H1 (cell line): ENCODE results near the gene DDA1. TPM values are rescaled to one million over a fixed set of nuclear protein-coding genes. Genes with fewer than 3 reads are reported as not detected.
A peak's percentile ranks its signal among the peaks of the same experiment; 100 is the strongest.

Experiments used
- CTCF ChIA-PET: fragments of 300-600 bp; sonication (Branson Sonifier 250); formaldehyde crosslinking; loops from one replicate; lab custom pipeline; 2021; ENCODE audit not compliant: partially characterized antibody; lab: Charles Lee
- POLR2A ChIA-PET: fragments of 300-600 bp; sonication (Branson Sonifier 250); formaldehyde crosslinking; loops from one replicate; lab custom pipeline; 2021; ENCODE audit warnings: inconsistent platforms; ENCODE audit not compliant: partially characterized antibody; lab: Charles Lee
- DNase-seq, 2 experiments: peaks; one replicate each; pipeline versions ENCODE4 v3.0.0 to v3.0.0-alpha.2; 2010 to 2022; ENCODE audit warnings: low spot score in 2 of 2, low read depth in 1 of 2, mixed read lengths in 1 of 2
- FAIRE-seq: peaks from 2 replicates; lab custom pipeline; 2011; peaks lifted over from hg19 to GRCh38; lab: Jason Lieb, UNC
- H2AFZ ChIP-seq: 2 replicates; pipeline ENCODE4 v1.8.1; 2012; ENCODE audit warnings: low read length, inconsistent platforms
- H2AK5ac ChIP-seq: 2 replicates; pipeline ENCODE4 v1.6.1; 2013; ENCODE audit warnings: low read depth, low read length
- H2BK120ac ChIP-seq: replicated peaks from 2 replicates; pipeline ENCODE3; 2013; ENCODE audit warnings: low read depth, low read length, inconsistent platforms
- H2BK12ac ChIP-seq: 2 replicates; pipeline ENCODE4 v1.6.1; 2013; ENCODE audit warnings: low read depth, low read length
- H2BK15ac ChIP-seq: 2 replicates; pipeline ENCODE4 v1.6.1; 2013; ENCODE audit warnings: low read length
- H2BK20ac ChIP-seq: 2 replicates; pipeline ENCODE4 v1.6.1; 2013; ENCODE audit warnings: low read length
- H2BK5ac ChIP-seq: 2 replicates; pipeline ENCODE4 v1.6.1; 2013; ENCODE audit warnings: low read depth, low read length
- H3K14ac ChIP-seq: 2 replicates; pipeline ENCODE4 v1.6.1; 2013; ENCODE audit warnings: inconsistent platforms; ENCODE audit not compliant: insufficient read length
- H3K18ac ChIP-seq: 2 replicates; pipeline ENCODE4 v1.6.1; 2013; ENCODE audit warnings: low read length; ENCODE audit errors: extremely low read depth
- H3K23ac ChIP-seq: 2 replicates; pipeline ENCODE4 v1.6.1; 2013; ENCODE audit warnings: inconsistent platforms; ENCODE audit not compliant: insufficient read length
- H3K23me2 ChIP-seq: 2 replicates; pipeline ENCODE4 v1.6.1; 2013; ENCODE audit warnings: low read depth, low read length
- H3K27ac ChIP-seq: 2 replicates; pipeline ENCODE4 v1.6.1; 2011; ENCODE audit warnings: low read depth, low read length, inconsistent platforms
- H3K27me3 ChIP-seq, 4 experiments: replicated peaks in 1 of 4; 1 replicate in 1 of 4; 2 replicates in 3 of 4; pipeline versions ENCODE4 v1.6.1 to v1.8.1; 2011 to 2013; ENCODE audit warnings: low read length in 3 of 4, mild to moderate bottlenecking in 3 of 4, inconsistent platforms in 2 of 4, mixed read lengths in 2 of 4, moderate library complexity in 1 of 4; ENCODE audit not compliant: control insufficient read depth in 3 of 4, insufficient read depth in 3 of 4; ENCODE audit errors: extremely low read depth in 1 of 4
- H3K36me3 ChIP-seq, 4 experiments: 2 replicates each; pipeline versions ENCODE4 v1.6.1 to v1.8.1; 2011 to 2013; ENCODE audit warnings: mild to moderate bottlenecking in 4 of 4, low read length in 3 of 4, moderate library complexity in 2 of 4, control low read depth in 1 of 4, inconsistent platforms in 1 of 4; ENCODE audit not compliant: insufficient read depth in 4 of 4, control insufficient read depth in 2 of 4
- H3K4ac ChIP-seq: replicated peaks from 2 replicates; pipeline ENCODE3; 2013; ENCODE audit warnings: low read length, low read depth, mixed read lengths, inconsistent platforms; ENCODE audit not compliant: insufficient read length
- H3K4me1 ChIP-seq, 4 experiments: replicated peaks in 1 of 4; 1 replicate in 1 of 4; 2 replicates in 3 of 4; pipeline versions ENCODE4 v1.6.1 to v1.8.1; 2011 to 2013; ENCODE audit warnings: low read length in 3 of 4, inconsistent platforms in 2 of 4, mixed read lengths in 1 of 4; ENCODE audit not compliant: insufficient read depth in 4 of 4, control insufficient read depth in 3 of 4
- H3K4me2 ChIP-seq, 2 experiments: 2 replicates each; pipeline versions ENCODE4 v1.6.1 to v1.8.1; 2011 to 2013; ENCODE audit warnings: low read depth in 2 of 2, low read length in 2 of 2, control low read depth in 1 of 2, inconsistent platforms in 1 of 2, mild to moderate bottlenecking in 1 of 2; ENCODE audit not compliant: insufficient read depth in 1 of 2
- H3K4me3 ChIP-seq, 4 experiments: fragments of 200-600, 300-600 bp in 1 of 4; sonication (generic), shearing (Covaris generic), sonication (Bioruptor Twin) in 1 of 4; 2 replicates each; pipeline versions ENCODE4 v1.5.1 to v1.8.1; 2011 to 2016; ENCODE audit warnings: low read length in 4 of 4, low read depth in 3 of 4, control low read depth in 2 of 4, inconsistent platforms in 2 of 4, mild to moderate bottlenecking in 2 of 4, mixed read lengths in 1 of 4, moderate library complexity in 1 of 4; ENCODE audit not compliant: insufficient read depth in 2 of 4; ENCODE audit errors: extremely low read depth in 1 of 4
- H3K56ac ChIP-seq: replicated peaks from 2 replicates; pipeline ENCODE3; 2013; ENCODE audit warnings: low read depth, mild to moderate bottlenecking, mixed read lengths, low read length, inconsistent platforms; ENCODE audit not compliant: insufficient read length
- H3K79me1 ChIP-seq: 2 replicates; pipeline ENCODE4 v1.6.1; 2013; ENCODE audit warnings: low read depth, low read length, control low read depth
- H3K79me2 ChIP-seq, 2 experiments: 2 replicates each; pipeline versions ENCODE4 v1.6.1 to v1.8.1; 2012 to 2013; ENCODE audit warnings: low read length in 2 of 2, mild to moderate bottlenecking in 2 of 2, inconsistent platforms in 1 of 2; ENCODE audit not compliant: insufficient read depth in 2 of 2, control insufficient read depth in 1 of 2
- H3K9ac ChIP-seq, 4 experiments: replicated peaks in 1 of 4; 1 replicate in 1 of 4; 2 replicates in 3 of 4; pipeline versions ENCODE4 v1.6.1 to v1.8.1; 2011 to 2013; ENCODE audit warnings: low read depth in 3 of 4, low read length in 3 of 4, control low read depth in 2 of 4, mild to moderate bottlenecking in 2 of 4, moderate library complexity in 2 of 4, inconsistent platforms in 1 of 4; ENCODE audit errors: extremely low read depth in 1 of 4
- H3K9me3 ChIP-seq, 2 experiments: 2 replicates each; pipeline versions ENCODE4 v1.6.1 to v1.8.1; 2012 to 2013; ENCODE audit warnings: mild to moderate bottlenecking in 2 of 2, moderate library complexity in 2 of 2, control low read depth in 1 of 2, inconsistent platforms in 1 of 2, low read depth in 1 of 2, low read length in 1 of 2, mixed read lengths in 1 of 2; ENCODE audit not compliant: insufficient read depth in 2 of 2
- H4K20me1 ChIP-seq, 2 experiments: replicated peaks in 1 of 2; 2 replicates each; pipeline versions ENCODE3 to v1.8.1; 2011 to 2013; ENCODE audit warnings: inconsistent platforms in 2 of 2, low read length in 2 of 2, mild to moderate bottlenecking in 1 of 2; ENCODE audit not compliant: insufficient read depth in 2 of 2, control insufficient read depth in 1 of 2
- H4K5ac ChIP-seq: 2 replicates; pipeline ENCODE4 v1.6.1; 2013; ENCODE audit warnings: low read length, low read depth, mixed read lengths, inconsistent platforms; ENCODE audit not compliant: insufficient read length
- H4K8ac ChIP-seq: 2 replicates; pipeline ENCODE4 v1.8.0; 2013; ENCODE audit warnings: mild to moderate bottlenecking, moderate library complexity, low read length, inconsistent platforms; ENCODE audit not compliant: insufficient read depth; ENCODE audit errors: extremely low read depth
- H4K91ac ChIP-seq: replicated peaks from 2 replicates; pipeline ENCODE3; 2013; ENCODE audit warnings: low read length, mixed read lengths, inconsistent platforms; ENCODE audit not compliant: insufficient read length
- CHD1 ChIP-seq: IDR thresholded peaks from 2 replicates; pipeline ENCODE4 v1.6.1; 2012; ENCODE audit warnings: low read depth, low read length, improper control_type of control experiment
- CTBP2 ChIP-seq: IDR thresholded peaks from 2 replicates; pipeline ENCODE4 v1.7.0; 2011; ENCODE audit warnings: borderline replicate concordance, mild to moderate bottlenecking, moderate library complexity, mixed read lengths, low read length; ENCODE audit not compliant: insufficient read depth, insufficient read length
- GABPA ChIP-seq: IDR thresholded peaks from 2 replicates; pipeline ENCODE4 v1.6.1; 2011; ENCODE audit warnings: mild to moderate bottlenecking, low read length, moderate library complexity, borderline replicate concordance; ENCODE audit not compliant: insufficient read depth
- GTF2F1 ChIP-seq: IDR thresholded peaks from 2 replicates; pipeline ENCODE4 v1.6.1; 2012; ENCODE audit warnings: low read depth, low read length, improper control_type of control experiment, borderline replicate concordance
- HDAC6 ChIP-seq: IDR thresholded peaks from one replicate; pipeline ENCODE4 v1.7.1; 2012; ENCODE audit warnings: low read depth, mild to moderate bottlenecking, inconsistent platforms, low read length, moderate library complexity
- KDM1A ChIP-seq: fragments of 200-600, 300-600 bp; sonication (generic); IDR thresholded peaks from 2 replicates; pipeline ENCODE4 v1.7.1; 2016; ENCODE audit warnings: mild to moderate bottlenecking, low read length, borderline replicate concordance
- NRF1 ChIP-seq: IDR thresholded peaks from 2 replicates; pipeline ENCODE4 v1.6.1; 2011; ENCODE audit warnings: mild to moderate bottlenecking, low read depth, low read length, improper control_type of control experiment
- SIN3A ChIP-seq, 2 experiments: IDR thresholded peaks in 1 of 2; conservative IDR thresholded peaks in 1 of 2; 2 replicates each; pipeline ENCODE4 v1.6.1; 2011 to 2012; ENCODE audit warnings: low read length in 2 of 2, improper control_type of control experiment in 1 of 2, low read depth in 1 of 2, mild to moderate bottlenecking in 1 of 2
- SP1 ChIP-seq: IDR thresholded peaks from 2 replicates; pipeline ENCODE4 v1.6.1; 2011; ENCODE audit warnings: low read depth, low read length
- SRF ChIP-seq: IDR thresholded peaks from 2 replicates; pipeline ENCODE4 v1.6.1; 2011; ENCODE audit warnings: mild to moderate bottlenecking, low read depth, low read length, moderate library complexity
- SUZ12 ChIP-seq: fragments of 200-600 bp; sonication (generic); IDR thresholded peaks from 2 replicates; pipeline ENCODE4 v1.6.1; 2012; ENCODE audit warnings: mild to moderate bottlenecking, inconsistent platforms, low read length, moderate library complexity, mixed read lengths
- TAF7 ChIP-seq: optimal IDR thresholded peaks from 2 replicates; pipeline ENCODE3; 2011; ENCODE audit warnings: low read depth, mild to moderate bottlenecking, inconsistent platforms, low read length, moderate library complexity, borderline replicate concordance
- WGBS, 2 experiments: shearing (Covaris generic) in 1 of 2; methylation state at CpG; one replicate each; pipeline versions ENCODE4 v1.1.6 to v1.1.7; 2013 to 2015; ENCODE audit warnings: low lambda C conversion rate in 2 of 2, mixed read lengths in 2 of 2, inconsistent platforms in 1 of 2, low coverage in 1 of 2, missing lambda C conversion rate in 1 of 2; ENCODE audit not compliant: insufficient replicate concordance in 2 of 2, insufficient coverage in 1 of 2, insufficient read length in 1 of 2; ENCODE audit errors: extremely low coverage in 1 of 2, missing lambda C conversion rate in 1 of 2; 5-methylcytosine and 5-hydroxymethylcytosine counted together
- polyA plus RNA-seq, 7 experiments: library from polyadenylated mRNA; depleted of rRNA in 3 of 7; stranded (reverse) in 5 of 7; unstranded in 2 of 7; fragments of >200 nt in 5 of 7; fragments of 200-250 nt in 2 of 7; gene quantifications; 1 replicate in 5 of 7; 2 replicates in 1 of 7; 4 replicates in 1 of 7; pipeline versions ENCODE4 v1.2.1 to v1.2.3, GENCODE V29; 2011 to 2013; ENCODE audit warnings: missing spikeins in 2 of 7, mixed read lengths in 2 of 7
- total RNA-seq: library from RNA; stranded (reverse); fragmentation: NEBNext Ultra II Directional; extraction: Animal tissue kit (Norgen Biotek cat#: 25700); gene quantifications from 2 replicates; pipeline ENCODE4 v1.2.1, GENCODE V29; 2021

The DDA1 gene
- total and polyA plus RNA-seq, 2 of the 8 experiments (the other 6 are each of a cell fraction or from before 2014, with no cell fraction given) = 29.2 to 34.5 TPM

DNA sequence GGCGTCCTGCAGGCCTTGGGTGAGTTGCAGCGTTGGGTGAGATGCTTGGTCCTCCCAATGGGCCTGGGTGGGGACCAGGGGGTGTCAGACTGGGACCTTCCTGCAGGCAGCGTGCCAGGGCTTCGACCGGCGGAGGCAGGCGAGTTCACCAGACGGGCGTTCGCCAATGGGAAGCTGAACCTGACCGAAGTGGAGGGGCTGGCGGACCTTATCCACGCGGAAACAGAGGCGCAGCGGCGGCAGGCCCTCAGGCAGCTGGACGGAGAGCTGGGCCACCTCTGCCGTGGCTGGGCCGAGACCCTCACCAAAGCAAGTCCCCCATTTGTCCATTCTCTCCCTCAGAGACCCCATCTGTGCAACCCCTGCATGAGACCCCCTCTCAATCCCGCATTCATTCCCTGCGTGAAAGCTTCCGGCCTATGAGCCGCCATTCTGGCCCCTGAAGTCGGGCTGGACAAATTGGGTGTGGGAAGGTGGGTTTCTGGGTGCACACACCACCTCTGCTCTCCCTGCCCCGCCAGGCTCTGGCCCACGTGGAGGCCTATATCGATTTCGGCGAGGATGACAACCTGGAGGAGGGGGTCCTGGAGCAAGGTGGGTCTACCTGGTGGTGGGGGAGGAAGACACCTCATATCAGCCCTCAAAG, 29.2 kb downstream of the DDA1 start:
- Histone ChIP-seq H3K4me1 (peaks cover 0 to 34% (median 26%) of the 10 kb centered on the region in 4 experiments; a peak in 5 of 7 replicates), H3K4me3 (peak overlapping the region; percentile 74 to 96 (median 93); a peak in 7 of 8 replicates), H3K56ac (no peak overlapping the region), H3K27me3 (no peaks in the 10 kb centered on the region), H3K4me2 (peak overlapping the region; percentile 84 to 91), H3K23me2 (peaks cover 23% of the 10 kb centered on the region), H3K36me3 (peaks cover 0 to 3% (median 0%) of the 10 kb centered on the region in 4 experiments; a peak in 1 of 8 replicates), H2AFZ (no peak overlapping the region), H2BK120ac (no peak overlapping the region), H4K8ac (peak overlapping the region; percentile 70; the same call in 1 of the 2 replicates), H4K20me1 (peaks cover 0 to 2% of the 10 kb centered on the region in 2 experiments), H2BK5ac (0 out of 2 replicates have a peak overlapping the region, but pooled peaks have one; percentile 71), H3K9ac (no peak overlapping the region; a peak in 1 of 7 replicates), H3K4ac (peak overlapping the region; percentile 36), H3K27ac (no peak overlapping the region), H3K18ac (no peak overlapping the region), H4K91ac (no peak overlapping the region), H3K23ac (no peak overlapping the region), H2BK20ac (no peak overlapping the region), H4K5ac (no peak overlapping the region), H2BK12ac (peak overlapping the region; percentile 50; the same call in 1 of the 2 replicates), H2AK5ac (no peak overlapping the region), H3K79me1 (peaks cover 3% of the 10 kb centered on the region), H3K14ac (no peak overlapping the region), H3K79me2 (no peaks in the 10 kb centered on the region), H2BK15ac (no peak overlapping the region), H3K9me3 (no peaks in the 10 kb centered on the region)
- 90% methylated on average over 30 of the region's 30 CpGs; no CpG with 5 or more reads in 1 of the 2 experiments for WGBS, 2 experiments
- ChIA-PET POLR2A (interaction anchor here (0.7 to 13.5 kb wide), 10 partner anchors 9 to 640 kb away, joined by 3 to 100 read pairs (median 4); partner anchors contain the start of gene DDA1), CTCF (interaction anchor here (0.8 to 13.5 kb wide), 5 partner anchors 33 to 127 kb away, joined by 3 to 153 read pairs (median 4); partner anchors contain the start of genes CCDC194 and MRPL34)
- FAIRE-seq (no peak), DNase-seq (no peak)
- TF ChIP-seq KDM1A (no peak), CTBP2 (no peak), SUZ12 (no peak), SP1 (no peak), HDAC6 (no peak), TAF7 (no peak), GTF2F1 (no peak), CHD1 (no peak), GABPA (no peak), SIN3A (conservative IDR thresholded peaks at IDR 0.05 in 1 of 2, IDR thresholded peaks at IDR 0.05 in 1 of 2; ENCODE audit: low read depth in 1 of 2, low read length in 2 of 2) (no peak), SRF (no peak), NRF1 (no peak)
